H9 (cell line): ENCODE results near the gene CCDC102A. TPM values are rescaled to one million over a fixed set of nuclear protein-coding genes. Genes with fewer than 3 reads are reported as not detected.

Source experiments
- DNase-seq: peaks from one replicate; pipeline ENCODE4 v3.0.0-alpha.2; 2017
- H2AFZ ChIP-seq: one replicate; pipeline ENCODE4 v1.6.1; 2013; ENCODE audit warnings: mild to moderate bottlenecking, low read length, control low read depth, moderate library complexity
- H2AK5ac ChIP-seq: 2 replicates; pipeline ENCODE4 v1.6.1; 2013; ENCODE audit warnings: low read length, control low read depth, mixed read lengths; ENCODE audit not compliant: insufficient read length
- H2BK120ac ChIP-seq: one replicate; pipeline ENCODE4 v1.6.1; 2013; ENCODE audit warnings: low read depth, mild to moderate bottlenecking, low read length, control low read depth, inconsistent platforms; ENCODE audit not compliant: poor library complexity, severe bottlenecking
- H2BK12ac ChIP-seq: 2 replicates; pipeline ENCODE4 v1.6.1; 2013; ENCODE audit warnings: low read length, control low read depth, mixed read lengths, low read depth; ENCODE audit not compliant: insufficient read length
- H2BK15ac ChIP-seq: 2 replicates; pipeline ENCODE4 v1.6.1; 2013; ENCODE audit warnings: low read depth, low read length, control low read depth
- H2BK20ac ChIP-seq: one replicate; pipeline ENCODE4 v1.6.1; 2013; ENCODE audit warnings: low read depth, mild to moderate bottlenecking, low read length, control low read depth, inconsistent platforms; ENCODE audit not compliant: poor library complexity, severe bottlenecking
- H2BK5ac ChIP-seq: 2 replicates; pipeline ENCODE4 v1.6.1; 2013; ENCODE audit warnings: low read length, control low read depth, mixed read lengths; ENCODE audit not compliant: insufficient read length
- H3K14ac ChIP-seq: 2 replicates; pipeline ENCODE4 v1.6.1; 2013; ENCODE audit warnings: low read length, control low read depth; ENCODE audit not compliant: insufficient read depth
- H3K18ac ChIP-seq: 2 replicates; pipeline ENCODE4 v1.6.1; 2013; ENCODE audit warnings: low read depth, mild to moderate bottlenecking, mixed read lengths, low read length, control low read depth; ENCODE audit not compliant: insufficient read length
- H3K23ac ChIP-seq: 2 replicates; pipeline ENCODE4 v1.6.1; 2013; ENCODE audit warnings: low read length, control low read depth, mixed read lengths, low read depth; ENCODE audit not compliant: insufficient read length
- H3K23me2 ChIP-seq: 2 replicates; pipeline ENCODE4 v1.6.1; 2013; ENCODE audit warnings: low read depth, mild to moderate bottlenecking, mixed read lengths, low read length, control low read depth; ENCODE audit not compliant: insufficient read length, poor library complexity, severe bottlenecking
- H3K27ac ChIP-seq: 2 replicates; pipeline ENCODE4 v1.5.1; 2013; ENCODE audit warnings: low read length, control low read depth, mixed read lengths, low read depth; ENCODE audit not compliant: insufficient read length
- H3K27me3 ChIP-seq: 2 replicates; pipeline ENCODE4 v1.6.1; 2013; ENCODE audit warnings: low read length, control low read depth, inconsistent platforms; ENCODE audit not compliant: insufficient read depth
- H3K4ac ChIP-seq: 2 replicates; pipeline ENCODE4 v1.6.1; 2013; ENCODE audit warnings: low read depth, mild to moderate bottlenecking, control low read depth, inconsistent platforms, low read length, moderate library complexity
- H3K4me1 ChIP-seq: 2 replicates; pipeline ENCODE4 v1.6.1; 2013; ENCODE audit warnings: low read length, control low read depth, inconsistent platforms; ENCODE audit not compliant: insufficient read depth
- H3K4me2 ChIP-seq: 2 replicates; pipeline ENCODE4 v1.6.1; 2013; ENCODE audit warnings: low read length, control low read depth, mixed read lengths; ENCODE audit not compliant: insufficient read length, insufficient read depth
- H3K56ac ChIP-seq: 2 replicates; pipeline ENCODE4 v1.6.1; 2013; ENCODE audit warnings: low read depth, mild to moderate bottlenecking, mixed read lengths, low read length, control low read depth; ENCODE audit not compliant: insufficient read length
- H3K79me1 ChIP-seq: 2 replicates; pipeline ENCODE4 v1.6.1; 2013; ENCODE audit warnings: low read depth, mild to moderate bottlenecking, moderate library complexity, low read length, control low read depth, inconsistent platforms; ENCODE audit not compliant: insufficient read depth, poor library complexity, severe bottlenecking
- H3K79me2 ChIP-seq: 2 replicates; pipeline ENCODE4 v1.6.1; 2013; ENCODE audit warnings: low read length, control low read depth, inconsistent platforms; ENCODE audit not compliant: insufficient read depth
- H3K9ac ChIP-seq: 2 replicates; pipeline ENCODE4 v1.6.1; 2013; ENCODE audit warnings: low read length, control low read depth, mixed read lengths; ENCODE audit not compliant: insufficient read length; ENCODE audit errors: extremely low read depth
- H3K9me3 ChIP-seq: one replicate; pipeline ENCODE4 v1.6.1; 2013; ENCODE audit warnings: low read depth, low read length, inconsistent platforms; ENCODE audit not compliant: control insufficient read depth
- H3T11ph ChIP-seq: one replicate; pipeline ENCODE4 v1.6.1; 2013; ENCODE audit warnings: mild to moderate bottlenecking, low read length, control low read depth, inconsistent platforms
- H4K20me1 ChIP-seq: one replicate; pipeline ENCODE4 v1.6.1; 2013; ENCODE audit not compliant: control insufficient read depth, insufficient read length, insufficient read depth
- H4K5ac ChIP-seq: 2 replicates; pipeline ENCODE4 v1.6.1; 2013; ENCODE audit warnings: low read depth, mild to moderate bottlenecking, mixed read lengths, low read length, control low read depth; ENCODE audit not compliant: insufficient read length
- H4K8ac ChIP-seq: replicated peaks from 2 replicates; pipeline ENCODE4 v1.6.1; 2013; ENCODE audit warnings: low read length, control low read depth, mixed read lengths, low read depth; ENCODE audit not compliant: insufficient read length
- H4K91ac ChIP-seq: 2 replicates; pipeline ENCODE4 v1.6.1; 2013; ENCODE audit warnings: low read depth, mild to moderate bottlenecking, moderate library complexity, mixed read lengths, low read length, control low read depth; ENCODE audit not compliant: insufficient read length
- H3K27ac Mint-ChIP-seq, 3 experiments: 2 replicates in 2 of 3; 3 replicates in 1 of 3; pipeline ENCODE4 v1.8.0; 2020 to 2021; ENCODE audit warnings: mixed read lengths in 3 of 3, mild to moderate bottlenecking in 1 of 3, moderate library complexity in 1 of 3
- H3K27me3 Mint-ChIP-seq: 2 replicates; pipeline ENCODE4 v1.8.0; 2021; ENCODE audit warnings: low read depth, mild to moderate bottlenecking, moderate library complexity, mixed read lengths
- H3K36me3 Mint-ChIP-seq, 3 experiments: 2 replicates in 2 of 3; 3 replicates in 1 of 3; pipeline ENCODE4 v1.8.0; 2020 to 2021; ENCODE audit warnings: low read depth in 3 of 3, mixed read lengths in 3 of 3; ENCODE audit not compliant: insufficient read depth in 1 of 3
- H3K4me1 Mint-ChIP-seq, 2 experiments: 2 replicates each; pipeline ENCODE4 v1.8.0; 2020; ENCODE audit warnings: mixed read lengths in 2 of 2
- H3K4me3 Mint-ChIP-seq, 2 experiments: 2 replicates in 1 of 2; 3 replicates in 1 of 2; pipeline ENCODE4 v1.8.0; 2020 to 2021; ENCODE audit warnings: mild to moderate bottlenecking in 2 of 2, mixed read lengths in 2 of 2, moderate library complexity in 1 of 2
- H3K9me3 Mint-ChIP-seq, 2 experiments: 2 replicates in 1 of 2; 3 replicates in 1 of 2; pipeline ENCODE4 v1.8.0; 2020; ENCODE audit warnings: mild to moderate bottlenecking in 2 of 2, mixed read lengths in 2 of 2, moderate library complexity in 1 of 2
- CTCF ChIP-seq: fragments of 200-600 bp; sonication (generic); conservative IDR thresholded peaks from 3 replicates; pipeline ENCODE4 v1.8.0; 2021; ENCODE audit warnings: antibody characterized with exemption, mild to moderate bottlenecking
- WGBS: extraction: QIAGEN DNeasy Blood & Tissue Kit; methylation state at CpG from one replicate; pipeline ENCODE4 v1.1.7; 2013; ENCODE audit warnings: missing lambda C conversion rate, low lambda C conversion rate, mixed read lengths; ENCODE audit not compliant: insufficient read length; ENCODE audit errors: extremely low coverage; 5-methylcytosine and 5-hydroxymethylcytosine counted together
- total RNA-seq: library from RNA; stranded (reverse); gene quantifications from 2 replicates; pipeline ENCODE4 v1.2.1, GENCODE V29; 2021

CCDC102A gene
- total RNA-seq, 1 experiment from 2014 or later = 8.2 TPM

- Histone ChIP-seq H3K79me1 (no peaks in the 10 kb centered on the region), H2BK5ac (no peak overlapping the region), H3K4me1 (no peaks in the 10 kb centered on the region), H2BK15ac (no peak overlapping the region), H3K18ac (no peak overlapping the region), H3K9ac (no peak overlapping the region), H3K27me3 (no peaks in the 10 kb centered on the region), H3T11ph (no peak overlapping the region), H3K79me2 (no peaks in the 10 kb centered on the region), H3K4ac (no peak overlapping the region), H3K23ac (no peak overlapping the region), H2BK12ac (no peak overlapping the region), H3K27ac (no peak overlapping the region), H2AK5ac (no peak overlapping the region), H2AFZ (no peak overlapping the region), H2BK120ac (no peak overlapping the region), H4K5ac (no peak overlapping the region), H3K14ac (no peak overlapping the region), H3K56ac (no peak overlapping the region), H3K9me3 (no peaks in the 10 kb centered on the region), H3K4me2 (no peak overlapping the region), H4K8ac (no peak overlapping the region), H3K23me2 (no peaks in the 10 kb centered on the region), H4K91ac (no peak overlapping the region), H4K20me1 (no peaks in the 10 kb centered on the region), H2BK20ac (no peak overlapping the region)
- H3K27ac Mint-ChIP-seq = no peak overlapping the region
- no peaks in the 10 kb centered on the region for H3K36me3 Mint-ChIP-seq
- H3K9me3 Mint-ChIP-seq = peaks cover 6 to 8% of the 10 kb centered on the region in 2 experiments; a peak in 4 of 5 replicates
- no peak for TF ChIP-seq CTCF
- H3K4me3 Mint-ChIP-seq = no peak overlapping the region
- H3K27me3 Mint-ChIP-seq = peaks cover 11% of the 10 kb centered on the region
- H3K4me1 Mint-ChIP-seq = no peaks in the 10 kb centered on the region
- DNase-seq = no peak
- no CpG with 5 or more reads among the region's 4 CpGs for WGBS
Observed at GRCh38 chr16:57493767-57494166, 42.6 kb downstream of the CCDC102A start.
